ENCODE results near the gene FANCE. TPM values are rescaled to one million over a fixed set of nuclear protein-coding genes. Genes with fewer than 3 reads are reported as not detected.
"Not testable (repeated sequence)": the region's sequence is repeated elsewhere in the genome, so short reads cannot be mapped to it uniquely, and the experiment has no call there.

FANCE gene
- total RNA-seq, 1 donor from 2014 or later: 19.6 TPM

GRCh38 chr6:35419961-35420360, 32.2 kb upstream of the FANCE start:
- H3K36me3 Mint-ChIP-seq (ENCODE audit: low read depth): peaks cover 23% of the 10 kb centered on the region
- no peaks in the 10 kb centered on the region for H3K9me3 Mint-ChIP-seq
- intact Hi-C loops (cut with micrococcal nuclease): loop anchor here (5.0 kb wide), 2 partner anchors 47 to 53 kb away; partner anchors contain the start of gene RPL10A
- peak overlapping the region; percentile 90 for H3K27ac Mint-ChIP-seq
- peaks cover 42% of the 10 kb centered on the region for H3K4me1 Mint-ChIP-seq
- no peak overlapping the region for H3K4me3 Mint-ChIP-seq
- no peak for DNase-seq
- H3K27me3 Mint-ChIP-seq: no peaks in the 10 kb centered on the region

GRCh38 chr6:35425284-35425683, 26.9 kb upstream of the FANCE start:
- intact Hi-C loops (cut with micrococcal nuclease): no loop called here
- peaks cover 9% of the 10 kb centered on the region for H3K4me1 Mint-ChIP-seq
- H3K27me3 Mint-ChIP-seq: no peaks in the 10 kb centered on the region
- H3K4me3 Mint-ChIP-seq: no peak overlapping the region
- no peak for DNase-seq
- H3K9me3 Mint-ChIP-seq: peaks cover 9% of the 10 kb centered on the region
- no peak overlapping the region for H3K27ac Mint-ChIP-seq
- H3K36me3 Mint-ChIP-seq (ENCODE audit: low read depth): peaks cover 45% of the 10 kb centered on the region

- H3K36me3 Mint-ChIP-seq (ENCODE audit: low read depth): peaks cover 43% of the 10 kb centered on the region
- no peak for DNase-seq
- H3K9me3 Mint-ChIP-seq: peaks cover 9% of the 10 kb centered on the region
- peak overlapping the region; percentile 68 for H3K27ac Mint-ChIP-seq
- intact Hi-C loops (cut with micrococcal nuclease): no loop called here
- H3K4me3 Mint-ChIP-seq: no peak overlapping the region
- H3K27me3 Mint-ChIP-seq: no peaks in the 10 kb centered on the region
- peaks cover 9% of the 10 kb centered on the region for H3K4me1 Mint-ChIP-seq
Observed at GRCh38 chr6:35426074-35426473, 26.1 kb upstream of the FANCE start.

GRCh38 chr6:35427435-35427834, 24.7 kb upstream of the FANCE start:
- intact Hi-C loops (cut with micrococcal nuclease): no loop called here
- no peak overlapping the region for H3K4me3 Mint-ChIP-seq
- H3K9me3 Mint-ChIP-seq: peaks cover 9% of the 10 kb centered on the region
- peaks cover 7% of the 10 kb centered on the region for H3K4me1 Mint-ChIP-seq
- DNase-seq: no peak
- peaks cover 39% of the 10 kb centered on the region for H3K36me3 Mint-ChIP-seq (ENCODE audit: low read depth)
- no peak overlapping the region for H3K27ac Mint-ChIP-seq
- H3K27me3 Mint-ChIP-seq: no peaks in the 10 kb centered on the region

GRCh38 chr6:35427851-35428321, 24.3 kb upstream of the FANCE start:
- intact Hi-C loops (cut with micrococcal nuclease): no loop called here
- H3K27ac Mint-ChIP-seq: no peak overlapping the region
- no peak for DNase-seq
- peaks cover 9% of the 10 kb centered on the region for H3K9me3 Mint-ChIP-seq
- H3K4me1 Mint-ChIP-seq: peaks cover 7% of the 10 kb centered on the region
- H3K36me3 Mint-ChIP-seq (ENCODE audit: low read depth): peaks cover 38% of the 10 kb centered on the region
- H3K4me3 Mint-ChIP-seq: no peak overlapping the region
- H3K27me3 Mint-ChIP-seq: no peaks in the 10 kb centered on the region

- intact Hi-C loops (cut with micrococcal nuclease): no loop called here
- Mint-ChIP-seq H3K9me3 (peaks cover 9% of the 10 kb centered on the region), H3K36me3 (ENCODE audit: low read depth) (peaks cover 36% of the 10 kb centered on the region), H3K4me3 (no peak overlapping the region), H3K27ac (no peak overlapping the region), H3K27me3 (no peaks in the 10 kb centered on the region), H3K4me1 (peaks cover 7% of the 10 kb centered on the region)
- DNase-seq: no peak
Observed at GRCh38 chr6:35428421-35429149, 23.6 kb upstream of the FANCE start.

- Mint-ChIP-seq H3K4me1 (peaks cover 7% of the 10 kb centered on the region), H3K36me3 (ENCODE audit: low read depth) (peaks cover 35% of the 10 kb centered on the region), H3K4me3 (no peak overlapping the region), H3K27me3 (no peaks in the 10 kb centered on the region), H3K27ac (no peak overlapping the region), H3K9me3 (peaks cover 9% of the 10 kb centered on the region)
- no peak for DNase-seq
- intact Hi-C loops (cut with micrococcal nuclease): no loop called here
Observed at GRCh38 chr6:35429463-35429862, 22.7 kb upstream of the FANCE start.

- Mint-ChIP-seq H3K4me3 (no peak overlapping the region), H3K9me3 (peaks cover 9% of the 10 kb centered on the region), H3K4me1 (no peaks in the 10 kb centered on the region), H3K27ac (no peak overlapping the region), H3K36me3 (ENCODE audit: low read depth) (peaks cover 17% of the 10 kb centered on the region), H3K27me3 (no peaks in the 10 kb centered on the region)
- no peak for DNase-seq
- intact Hi-C loops (cut with micrococcal nuclease): no loop called here
Observed at GRCh38 chr6:35432291-35432690, 19.8 kb upstream of the FANCE start.

GRCh38 chr6:35432702-35433101, 19.4 kb upstream of the FANCE start:
- H3K4me1 Mint-ChIP-seq; H3K4me3 Mint-ChIP-seq; DNase-seq; H3K27me3 Mint-ChIP-seq; intact Hi-C loops (cut with micrococcal nuclease); H3K9me3 Mint-ChIP-seq; H3K27ac Mint-ChIP-seq: not testable (repeated sequence)
- peaks cover 17% of the 10 kb centered on the region for H3K36me3 Mint-ChIP-seq (ENCODE audit: low read depth)

GRCh38 chr6:35435074-35435837, 16.9 kb upstream of the FANCE start:
- intact Hi-C loops (cut with micrococcal nuclease): no loop called here
- no peaks in the 10 kb centered on the region for H3K36me3 Mint-ChIP-seq (ENCODE audit: low read depth)
- H3K27me3 Mint-ChIP-seq: no peaks in the 10 kb centered on the region
- no peak overlapping the region for H3K4me3 Mint-ChIP-seq
- no peaks in the 10 kb centered on the region for H3K9me3 Mint-ChIP-seq
- DNase-seq: no peak
- no peak overlapping the region for H3K27ac Mint-ChIP-seq
- no peaks in the 10 kb centered on the region for H3K4me1 Mint-ChIP-seq

GRCh38 chr6:35436071-35436857, 15.9 kb upstream of the FANCE start:
- H3K36me3 Mint-ChIP-seq (ENCODE audit: low read depth): no peaks in the 10 kb centered on the region

GRCh38 chr6:35438378-35439065, 13.6 kb upstream of the FANCE start:
- H3K9me3 Mint-ChIP-seq; H3K4me1 Mint-ChIP-seq; intact Hi-C loops (cut with micrococcal nuclease); H3K27ac Mint-ChIP-seq; H3K27me3 Mint-ChIP-seq; H3K36me3 Mint-ChIP-seq (ENCODE audit: low read depth); DNase-seq; H3K4me3 Mint-ChIP-seq: not testable (repeated sequence)

More at GRCh38 chr6:35436071-35436857, 15.9 kb upstream of the FANCE start:
- intact Hi-C loops (cut with micrococcal nuclease): no loop called here
- Mint-ChIP-seq H3K27me3 (no peaks in the 10 kb centered on the region), H3K9me3 (no peaks in the 10 kb centered on the region), H3K4me1 (no peaks in the 10 kb centered on the region), H3K4me3 (no peak overlapping the region), H3K27ac (no peak overlapping the region)
- no peak for DNase-seq

GRCh38 chr6:35439308-35439707, 12.8 kb upstream of the FANCE start:
- H3K9me3 Mint-ChIP-seq: no peaks in the 10 kb centered on the region
- H3K36me3 Mint-ChIP-seq (ENCODE audit: low read depth): no peaks in the 10 kb centered on the region
- no peak overlapping the region for H3K27ac Mint-ChIP-seq
- H3K4me1 Mint-ChIP-seq: no peaks in the 10 kb centered on the region
- no peak for DNase-seq
- no peak overlapping the region for H3K4me3 Mint-ChIP-seq
- H3K27me3 Mint-ChIP-seq: no peaks in the 10 kb centered on the region
- intact Hi-C loops (cut with micrococcal nuclease): no loop called here

Data from activated CD4-positive, alpha-beta T cell treated with anti-CD3 and anti-CD28 coated beads, Interleukin-2, amount 10 ng/mL, durations not matched to agents 24 days and 14 days (primary cell).